Activated naive CD8-positive, alpha-beta T cell treated with anti-CD3 and anti-CD28 coated beads, Interleukin-2, amount 50 U/mL, for 16 hours (primary cell): ENCODE results near the gene PPP6R3.
A peak's percentile ranks its signal among the peaks of the same experiment; 100 is the strongest.
"Not testable (repeated sequence)": the region's sequence is repeated elsewhere in the genome, so short reads cannot be mapped to it uniquely, and the experiment has no call there.

Source experiments
- DNase-seq: peaks from one replicate; pipeline ENCODE4 v3.0.0-alpha.2; 2020; ENCODE audit warnings: low read depth, low spot score

The PPP6R3 gene

GRCh38 chr11:68436162-68436888, 24.2 kb upstream of the PPP6R3 start:
- no peak for DNase-seq

- no peak for DNase-seq
Measured at GRCh38 chr11:68436985-68437926, 23.3 kb upstream of the PPP6R3 start.

GRCh38 chr11:68437927-68438657, 22.5 kb upstream of the PPP6R3 start:
- no peak for DNase-seq

- DNase-seq, result no peak
Measured at GRCh38 chr11:68438658-68439259, 21.8 kb upstream of the PPP6R3 start.

GRCh38 chr11:68439355-68440065, 21.0 kb upstream of the PPP6R3 start:
- no peak for DNase-seq

GRCh38 chr11:68440224-68440623, 20.3 kb upstream of the PPP6R3 start:
- no peak for DNase-seq

- no peak for DNase-seq
Measured at GRCh38 chr11:68441466-68442230, 18.9 kb upstream of the PPP6R3 start.

- no peak for DNase-seq
Measured at GRCh38 chr11:68442433-68442832, 18.1 kb upstream of the PPP6R3 start.

GRCh38 chr11:68444566-68444965, 16.0 kb upstream of the PPP6R3 start:
- DNase-seq, result no peak

- no peak for DNase-seq
Measured at GRCh38 chr11:68445531-68446035, 15.0 kb upstream of the PPP6R3 start.

- no peak for DNase-seq
Measured at GRCh38 chr11:68446046-68446725, 14.4 kb upstream of the PPP6R3 start.

GRCh38 chr11:68447015-68447801, 13.3 kb upstream of the PPP6R3 start:
- peak; percentile 41 for DNase-seq

GRCh38 chr11:68447914-68448313, 12.6 kb upstream of the PPP6R3 start:
- DNase-seq, result not testable (repeated sequence)

GRCh38 chr11:68448604-68449011, 11.9 kb upstream of the PPP6R3 start:
- no peak for DNase-seq

- no peak for DNase-seq
Measured at GRCh38 chr11:68449951-68450350, 10.6 kb upstream of the PPP6R3 start.

- no peak for DNase-seq
Measured at GRCh38 chr11:68450711-68451110, 9.8 kb upstream of the PPP6R3 start.

- DNase-seq, result no peak
Measured at GRCh38 chr11:68454767-68455166, 5.8 kb upstream of the PPP6R3 start.

GRCh38 chr11:68455485-68455884, 5.1 kb upstream of the PPP6R3 start:
- DNase-seq, result no peak
